Brain microvascular endothelial cell (primary cell): Measurements from ENCODE around the gene NAE1.
"Not testable (repeated sequence)": the region's sequence is repeated elsewhere in the genome, so short reads cannot be mapped to it uniquely, and the experiment has no call there.

Experiments
- DNase-seq: peaks from one replicate; pipeline ENCODE4 v3.0.0-alpha.2; 2020
- H3K27ac ChIP-seq: fragments of 250-450 bp; sonication (Bioruptor Pico); 2 replicates; pipeline ENCODE4 v1.5.1; 2020; ENCODE audit warnings: mild to moderate bottlenecking, moderate library complexity
- H3K27me3 ChIP-seq: fragments of 250-450 bp; sonication (Bioruptor Pico); replicated peaks from 2 replicates; pipeline ENCODE4 v1.5.1; 2020; ENCODE audit warnings: mild to moderate bottlenecking
- H3K36me3 ChIP-seq: fragments of 250-450 bp; sonication (Bioruptor Pico); replicated peaks from 2 replicates; pipeline ENCODE4 v1.5.1; 2020; ENCODE audit warnings: mild to moderate bottlenecking
- H3K4me3 ChIP-seq: 2 replicates; pipeline ENCODE4 v1.5.1; 2011; ENCODE audit warnings: low read depth, mild to moderate bottlenecking, control low read depth, low read length, moderate library complexity
- CTCF ChIP-seq: IDR thresholded peaks from 2 replicates; pipeline ENCODE4 v1.5.1; 2011; ENCODE audit warnings: low read depth, mild to moderate bottlenecking, moderate library complexity, low read length, control low read depth, inconsistent platforms; ENCODE audit errors: missing control alignments
- in situ Hi-C: cut with HindIII; loops from 2 replicates; pipeline ENCODE4 v1.10.0; 2017; ENCODE audit warnings: low sequenced_read_pairs, low pct_ligation_motif_present

The NAE1 gene

GRCh38 chr16:66810391-66810790 is 20.4 kb downstream of the NAE1 start:
- H3K27me3 ChIP-seq = no peaks in the 10 kb centered on the region
- no peak overlapping the region for H3K4me3 ChIP-seq
- in situ Hi-C loops = no loop called here
- no peak for DNase-seq
- no peak overlapping the region for H3K27ac ChIP-seq
- no peak for TF ChIP-seq CTCF
- peaks cover 29% of the 10 kb centered on the region for H3K36me3 ChIP-seq

GRCh38 chr16:66809765-66810164 is 21.0 kb downstream of the NAE1 start:
- Histone ChIP-seq H3K36me3 (peaks cover 30% of the 10 kb centered on the region), H3K27ac (no peak overlapping the region), H3K4me3 (no peak overlapping the region), H3K27me3 (no peaks in the 10 kb centered on the region)
- in situ Hi-C loops = no loop called here
- DNase-seq = no peak
- TF ChIP-seq CTCF = no peak

- no peak for DNase-seq
- H3K36me3 ChIP-seq = peaks cover 21% of the 10 kb centered on the region
- in situ Hi-C loops = no loop called here
- H3K27ac ChIP-seq = no peak overlapping the region
- H3K27me3 ChIP-seq = no peaks in the 10 kb centered on the region
- no peak overlapping the region for H3K4me3 ChIP-seq
- TF ChIP-seq CTCF = no peak
These were observed 28.6 kb downstream of the NAE1 start for GRCh38 chr16:66802159-66802558.

GRCh38 chr16:66801320-66802105 is 29.3 kb downstream of the NAE1 start, which contains the start of gene TERB1:
Gene TERB1 (minus strand): TSS chr16:66801584. CDS start chr16:66796798, 4,786 bp downstream.
- Histone ChIP-seq H3K27me3 (no peaks in the 10 kb centered on the region), H3K36me3 (peaks cover 21% of the 10 kb centered on the region), H3K4me3 (no peak within 1 kb of the TSS), H3K27ac (no peak within 1 kb of the TSS)
- in situ Hi-C loops = no loop called here
- DNase-seq = no peak
- TF ChIP-seq CTCF = no peak

- no peak for TF ChIP-seq CTCF
- H3K27me3 ChIP-seq = no peaks in the 10 kb centered on the region
- no peak overlapping the region for H3K27ac ChIP-seq
- H3K36me3 ChIP-seq = peaks cover 21% of the 10 kb centered on the region
- H3K4me3 ChIP-seq = no peak overlapping the region
- in situ Hi-C loops = no loop called here
- no peak for DNase-seq
These were observed 29.9 kb downstream of the NAE1 start for GRCh38 chr16:66800856-66801255.

GRCh38 chr16:66798161-66798560 is 32.6 kb downstream of the NAE1 start:
- H3K36me3 ChIP-seq = peaks cover 5% of the 10 kb centered on the region
- no peak overlapping the region for H3K4me3 ChIP-seq
- H3K27ac ChIP-seq = no peak overlapping the region
- in situ Hi-C loops = no loop called here
- TF ChIP-seq CTCF = no peak
- no peaks in the 10 kb centered on the region for H3K27me3 ChIP-seq
- peak; percentile 23 for DNase-seq

- H3K27me3 ChIP-seq, in situ Hi-C loops, H3K27ac ChIP-seq, H3K4me3 ChIP-seq, H3K36me3 ChIP-seq, DNase-seq: not testable (repeated sequence)
These were observed 36.8 kb downstream of the NAE1 start for GRCh38 chr16:66793984-66794383.
